Suprapubic skin (tissue), 4 donors: ENCODE measurements around the gene ANKS1A. TPM values are rescaled to one million over a fixed set of nuclear protein-coding genes. Genes with fewer than 3 reads are reported as not detected.
A peak's percentile ranks its signal among the peaks of the same experiment; 100 is the strongest.

Experiments used
- DNase-seq, 2 donors: peaks; one replicate each; pipeline ENCODE4 v3.0.0-alpha.2; 2019; ENCODE audit warnings: low spot score in 2 of 2
- H3K27ac ChIP-seq: fragments of 200-600 bp; sonication (generic); one replicate; pipeline ENCODE4 v1.5.1; 2019
- H3K27me3 ChIP-seq: fragments of 200-600 bp; sonication (generic); one replicate; pipeline ENCODE4 v1.5.1; 2019
- H3K36me3 ChIP-seq: fragments of 200-600 bp; sonication (generic); one replicate; pipeline ENCODE4 v1.5.1; 2019
- H3K4me1 ChIP-seq: fragments of 200-600 bp; sonication (generic); one replicate; pipeline ENCODE4 v1.5.1; 2019
- H3K4me3 ChIP-seq: fragments of 200-600 bp; sonication (generic); one replicate; pipeline ENCODE4 v1.5.1; 2019; ENCODE audit warnings: mild to moderate bottlenecking
- H3K9me3 ChIP-seq: fragments of 200-600 bp; sonication (generic); one replicate; pipeline ENCODE4 v1.5.1; 2019
- CTCF ChIP-seq, 2 donors: fragments of 200-600 bp in 1 of 2; fragments of 450-650 bp in 1 of 2; sonication (generic) in 1 of 2; IDR thresholded peaks; one replicate each; pipeline ENCODE4 v1.5.1; 2016 to 2019; ENCODE audit warnings: antibody characterized with exemption in 2 of 2, mild to moderate bottlenecking in 1 of 2, moderate library complexity in 1 of 2
- EP300 ChIP-seq: sonication (generic); formaldehyde crosslinking; IDR thresholded peaks from one replicate; pipeline ENCODE4 v1.6.1; 2017; ENCODE audit warnings: antibody characterized with exemption
- POLR2A ChIP-seq, 2 donors: fragments of 450-650 bp; IDR thresholded peaks; one replicate each; pipeline ENCODE4 v1.6.1; 2017; ENCODE audit warnings: antibody characterized with exemption in 2 of 2, mild to moderate bottlenecking in 2 of 2, moderate library complexity in 2 of 2
- POLR2AphosphoS5 ChIP-seq, 3 donors: sonication (generic); formaldehyde crosslinking; IDR thresholded peaks; one replicate each; pipeline ENCODE4 v1.6.1; 2017; ENCODE audit warnings: antibody characterized with exemption in 3 of 3
- WGBS: methylation state at CpG from one replicate; pipeline ENCODE4 v1.1.5; 2018; 5-methylcytosine and 5-hydroxymethylcytosine counted together
- total RNA-seq, 4 donors: library from RNA; depleted of rRNA; stranded (reverse); fragments of >200 nt; gene quantifications; one replicate each; pipeline ENCODE4 v1.1.0, GENCODE V29; 2016

Gene ANKS1A
- total RNA-seq, 4 donors from 2014 or later, result 24.7 to 34.6 (median 30.5) TPM

GRCh38 chr6:35021004-35021403, 131.9 kb downstream of the ANKS1A start:
- no peak for DNase-seq
- peak overlapping the region; percentile 24 for H3K4me3 ChIP-seq
- peaks cover 16% of the 10 kb centered on the region for H3K36me3 ChIP-seq
- H3K9me3 ChIP-seq, result no peaks in the 10 kb centered on the region
- WGBS, result 52% methylated on average over 2 of the region's 3 CpGs
- TF ChIP-seq CTCF (IDR thresholded peaks at IDR 0.05) (no peak), EP300 (no peak), POLR2AphosphoS5 (IDR thresholded peaks at IDR 0.05) (no peak), POLR2A (IDR thresholded peaks at IDR 0.05) (no peak)
- peaks cover 59% of the 10 kb centered on the region for H3K4me1 ChIP-seq
- no peaks in the 10 kb centered on the region for H3K27me3 ChIP-seq
- peak overlapping the region; percentile 6 for H3K27ac ChIP-seq

- Histone ChIP-seq H3K9me3 (no peaks in the 10 kb centered on the region), H3K4me3 (no peak overlapping the region), H3K27ac (peak overlapping the region; percentile 36), H3K36me3 (peaks cover 9% of the 10 kb centered on the region), H3K4me1 (peaks cover 58% of the 10 kb centered on the region), H3K27me3 (no peaks in the 10 kb centered on the region)
- WGBS, result 59% methylated on average over 5 of the region's 5 CpGs
- no peak for TF ChIP-seq POLR2AphosphoS5 (IDR thresholded peaks at IDR 0.05)
- no peak for TF ChIP-seq POLR2A (IDR thresholded peaks at IDR 0.05)
- no peak for TF ChIP-seq CTCF (IDR thresholded peaks at IDR 0.05)
- TF ChIP-seq EP300, result no peak
- no peak for DNase-seq
Observed at GRCh38 chr6:35023091-35024000, 134.3 kb downstream of the ANKS1A start.

- peaks cover 9% of the 10 kb centered on the region for H3K36me3 ChIP-seq
- no peaks in the 10 kb centered on the region for H3K9me3 ChIP-seq
- H3K4me3 ChIP-seq, result no peak overlapping the region
- H3K4me1 ChIP-seq, result peaks cover 57% of the 10 kb centered on the region
- peak overlapping the region; percentile 36 for H3K27ac ChIP-seq
- no peak for DNase-seq
- H3K27me3 ChIP-seq, result no peaks in the 10 kb centered on the region
- WGBS, result 15% methylated on average over 4 of the region's 4 CpGs
- TF ChIP-seq EP300, result no peak
- TF ChIP-seq POLR2AphosphoS5 (IDR thresholded peaks at IDR 0.05), result peak in 1 of 3 donors; percentile 53
Observed at GRCh38 chr6:35024551-35025054, 135.5 kb downstream of the ANKS1A start.

- TF ChIP-seq POLR2A (IDR thresholded peaks at IDR 0.05) (no peak), CTCF (IDR thresholded peaks at IDR 0.05) (no peak), POLR2AphosphoS5 (IDR thresholded peaks at IDR 0.05) (no peak), EP300 (no peak)
- 71% methylated on average over 11 of the region's 11 CpGs for WGBS
- peak overlapping the region; percentile 1 for H3K4me3 ChIP-seq
- DNase-seq, result no peak
- peak overlapping the region; percentile 36 for H3K27ac ChIP-seq
- H3K9me3 ChIP-seq, result no peaks in the 10 kb centered on the region
- peaks cover 9% of the 10 kb centered on the region for H3K36me3 ChIP-seq
- H3K27me3 ChIP-seq, result no peaks in the 10 kb centered on the region
- peaks cover 53% of the 10 kb centered on the region for H3K4me1 ChIP-seq
Observed at GRCh38 chr6:35025232-35026188, 136.5 kb downstream of the ANKS1A start.

GRCh38 chr6:35026434-35027222, 137.6 kb downstream of the ANKS1A start:
- Histone ChIP-seq H3K27me3 (no peaks in the 10 kb centered on the region), H3K4me1 (peaks cover 52% of the 10 kb centered on the region), H3K9me3 (no peaks in the 10 kb centered on the region), H3K27ac (peak overlapping the region; percentile 67), H3K36me3 (peaks cover 9% of the 10 kb centered on the region), H3K4me3 (no peak overlapping the region)
- no peak for DNase-seq
- TF ChIP-seq CTCF (IDR thresholded peaks at IDR 0.05) (no peak), EP300 (no peak), POLR2AphosphoS5 (IDR thresholded peaks at IDR 0.05) (no peak)
- 50% methylated on average over 5 of the region's 5 CpGs for WGBS
